C4-2B (cell line): ENCODE data around the gene CYTIP.

Experiments used
- ZFX ChIP-seq: fragments of 450-650 bp; IDR thresholded peaks from 2 replicates; pipeline ENCODE4 v1.6.1; 2017
- TF ChIP-seq, protein P1 (sequence below): fragments of 450-650 bp; conservative IDR thresholded peaks from 2 replicates; pipeline ENCODE4 v1.5.1; 2017; ENCODE audit warnings: mild to moderate bottlenecking

DNA sequence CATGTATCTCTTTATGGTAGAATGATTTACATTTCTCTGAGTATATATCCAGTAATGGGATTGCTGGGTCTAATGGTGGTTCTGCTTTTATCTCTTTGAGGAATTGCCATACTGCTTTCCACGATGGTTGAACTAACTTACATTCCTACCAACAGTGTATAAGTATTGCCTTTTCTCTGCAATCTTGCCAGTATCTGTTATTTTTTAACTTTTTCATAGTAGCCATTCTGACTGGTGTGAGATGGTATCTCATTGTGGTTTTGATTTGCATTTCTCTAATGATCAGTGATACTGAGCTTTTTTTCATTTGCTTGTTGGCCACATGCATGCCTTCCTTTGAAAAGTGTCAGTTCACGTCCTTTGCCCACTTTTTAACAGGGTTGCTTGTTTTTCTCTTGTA, 55.1 kb downstream of the CYTIP start:
- TF ChIP-seq, protein P1, sequence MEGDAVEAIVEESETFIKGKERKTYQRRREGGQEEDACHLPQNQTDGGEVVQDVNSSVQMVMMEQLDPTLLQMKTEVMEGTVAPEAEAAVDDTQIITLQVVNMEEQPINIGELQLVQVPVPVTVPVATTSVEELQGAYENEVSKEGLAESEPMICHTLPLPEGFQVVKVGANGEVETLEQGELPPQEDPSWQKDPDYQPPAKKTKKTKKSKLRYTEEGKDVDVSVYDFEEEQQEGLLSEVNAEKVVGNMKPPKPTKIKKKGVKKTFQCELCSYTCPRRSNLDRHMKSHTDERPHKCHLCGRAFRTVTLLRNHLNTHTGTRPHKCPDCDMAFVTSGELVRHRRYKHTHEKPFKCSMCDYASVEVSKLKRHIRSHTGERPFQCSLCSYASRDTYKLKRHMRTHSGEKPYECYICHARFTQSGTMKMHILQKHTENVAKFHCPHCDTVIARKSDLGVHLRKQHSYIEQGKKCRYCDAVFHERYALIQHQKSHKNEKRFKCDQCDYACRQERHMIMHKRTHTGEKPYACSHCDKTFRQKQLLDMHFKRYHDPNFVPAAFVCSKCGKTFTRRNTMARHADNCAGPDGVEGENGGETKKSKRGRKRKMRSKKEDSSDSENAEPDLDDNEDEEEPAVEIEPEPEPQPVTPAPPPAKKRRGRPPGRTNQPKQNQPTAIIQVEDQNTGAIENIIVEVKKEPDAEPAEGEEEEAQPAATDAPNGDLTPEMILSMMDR: no peak
- no peak for TF ChIP-seq ZFX
